GM21381 (cell line): ENCODE data around the gene CRYBA1.
"Not testable (repeated sequence)": the region's sequence is repeated elsewhere in the genome, so short reads cannot be mapped to it uniquely, and the experiment has no call there.

Source experiments
- ATAC-seq: cut with Tn5 transposase; IDR thresholded peaks from one replicate; pipeline ENCODE4 v1.9.1; 2021; ENCODE audit warnings: mild to moderate bottlenecking, moderate library complexity; ENCODE audit not compliant: unreplicated experiment

The CRYBA1 gene

GRCh38 chr17:29246628-29247027 lies at the start of gene CRYBA1:
Gene CRYBA1 (plus strand): TSS chr17:29246859. CDS start chr17:29246864, 5 bp downstream.
- ATAC-seq: no peak

GRCh38 chr17:29197516-29198272 lies 49.0 kb upstream of the CRYBA1 start:
- no peak for ATAC-seq

GRCh38 chr17:29204068-29204804 lies 42.4 kb upstream of the CRYBA1 start:
- ATAC-seq: not testable (repeated sequence)

GRCh38 chr17:29205047-29205446 lies 41.6 kb upstream of the CRYBA1 start:
- ATAC-seq: no peak

GRCh38 chr17:29207975-29208374 lies 38.7 kb upstream of the CRYBA1 start:
- ATAC-seq: no peak

- ATAC-seq: no peak
These were observed 37.6 kb upstream of the CRYBA1 start for GRCh38 chr17:29209073-29209472.

GRCh38 chr17:29210879-29211278 lies 35.8 kb upstream of the CRYBA1 start:
- no peak for ATAC-seq

GRCh38 chr17:29212094-29212631 lies 34.5 kb upstream of the CRYBA1 start:
- no peak for ATAC-seq

- no peak for ATAC-seq
These were observed 34.0 kb upstream of the CRYBA1 start for GRCh38 chr17:29212681-29213121.

- ATAC-seq: no peak
These were observed 32.2 kb upstream of the CRYBA1 start for GRCh38 chr17:29214215-29215146.

- ATAC-seq: no peak
These were observed 31.5 kb upstream of the CRYBA1 start for GRCh38 chr17:29215174-29215573.

GRCh38 chr17:29215717-29216116 lies 30.9 kb upstream of the CRYBA1 start:
- ATAC-seq: no peak

- ATAC-seq: no peak
These were observed 30.5 kb upstream of the CRYBA1 start for GRCh38 chr17:29216181-29216580.

GRCh38 chr17:29216856-29217255 lies 29.8 kb upstream of the CRYBA1 start:
- ATAC-seq: no peak

- ATAC-seq: no peak
These were observed 27.1 kb upstream of the CRYBA1 start for GRCh38 chr17:29219378-29220047.

- not testable (repeated sequence) for ATAC-seq
These were observed 25.3 kb upstream of the CRYBA1 start for GRCh38 chr17:29221338-29221737.

- no peak for ATAC-seq
These were observed 21.3 kb upstream of the CRYBA1 start for GRCh38 chr17:29225396-29225795.

- ATAC-seq: no peak
These were observed 13.4 kb upstream of the CRYBA1 start for GRCh38 chr17:29233301-29233700.

- ATAC-seq: not testable (repeated sequence)
These were observed 11.7 kb upstream of the CRYBA1 start for GRCh38 chr17:29234972-29235371.

- ATAC-seq: no peak
These were observed 10.8 kb upstream of the CRYBA1 start for GRCh38 chr17:29235904-29236303.
